DMS 273 (cell line): Measurements from ENCODE around the gene CARD14.
"Not testable (repeated sequence)": the region's sequence is repeated elsewhere in the genome, so short reads cannot be mapped to it uniquely, and the experiment has no call there.

Experiments
- DNase-seq: peaks from one replicate; lab custom pipeline; 2025; ENCODE audit not compliant: unreplicated experiment; lab: John Stamatoyannopoulos, UW

The CARD14 gene

DNA sequence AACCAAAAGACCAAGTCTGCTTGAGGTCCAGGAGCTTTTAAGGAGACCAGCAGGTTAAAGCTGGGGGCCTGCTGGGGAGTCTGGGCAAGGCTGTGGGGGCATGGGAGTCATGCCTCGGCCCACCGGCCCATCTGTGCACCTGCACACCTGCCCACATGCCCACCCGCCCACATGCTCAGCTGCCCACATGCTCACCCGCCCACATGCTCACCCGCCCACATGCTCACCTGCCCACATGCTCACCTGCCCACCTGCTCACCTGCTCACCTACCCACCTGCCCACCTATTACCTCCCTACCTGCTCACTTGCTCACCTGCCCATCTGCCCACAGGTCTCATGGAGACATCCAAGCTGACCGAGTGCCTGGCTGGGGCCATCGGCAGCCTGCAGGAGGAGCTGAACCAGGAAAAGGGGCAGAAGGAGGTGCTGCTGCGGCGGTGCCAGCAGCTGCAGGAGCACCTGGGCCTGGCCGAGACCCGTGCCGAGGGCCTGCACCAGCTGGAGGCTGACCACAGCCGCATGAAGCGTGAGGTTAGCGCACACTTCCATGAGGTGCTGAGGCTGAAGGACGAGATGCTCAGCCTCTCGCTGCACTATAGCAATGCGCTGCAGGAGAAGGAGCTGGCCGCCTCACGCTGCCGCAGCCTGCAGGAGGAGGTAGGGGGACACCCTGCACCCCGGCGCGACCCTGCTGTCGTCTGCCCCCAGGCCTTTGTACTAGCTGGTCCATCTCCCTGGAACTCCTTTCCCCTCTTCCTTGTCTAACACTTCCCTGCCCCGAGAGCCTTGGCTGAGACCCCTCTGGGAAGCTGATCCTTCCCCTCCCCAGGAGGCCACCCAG, 14.0 kb downstream of the CARD14 start:
- DNase-seq: no peak

GRCh38 chr17:80184423-80184714, 14.5 kb downstream of the CARD14 start:
- DNase-seq: no peak

DNA sequence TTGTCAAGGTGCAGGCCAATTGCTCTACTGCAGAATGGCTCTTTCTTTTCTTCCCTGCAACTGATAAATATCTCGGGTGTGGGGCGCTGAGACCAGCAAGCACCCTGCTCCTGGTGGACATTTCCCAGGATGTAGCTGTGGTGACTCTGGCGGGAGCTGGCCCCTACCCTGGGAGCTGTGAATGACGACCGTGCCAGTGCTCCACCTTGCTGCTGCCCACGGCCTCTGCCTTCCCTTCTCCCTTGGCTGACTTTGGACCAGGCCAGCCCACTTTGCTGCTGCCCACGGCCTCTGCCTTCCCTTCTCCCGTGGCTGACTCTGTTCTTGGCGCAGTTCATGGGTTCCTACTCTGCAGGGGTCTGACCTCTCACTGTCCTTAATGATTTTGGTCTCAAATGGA, 16.1 kb downstream of the CARD14 start:
- DNase-seq: no peak

- no peak for DNase-seq
Measured at GRCh38 chr17:80187090-80187489, 17.3 kb downstream of the CARD14 start.

GRCh38 chr17:80187515-80187941, 17.7 kb downstream of the CARD14 start:
- DNase-seq: no peak

GRCh38 chr17:80189611-80190010, 19.8 kb downstream of the CARD14 start:
- DNase-seq: no peak

GRCh38 chr17:80190716-80191115, 20.9 kb downstream of the CARD14 start:
- DNase-seq: no peak

- no peak for DNase-seq
Measured at GRCh38 chr17:80191192-80191591, 21.4 kb downstream of the CARD14 start.

DNA sequence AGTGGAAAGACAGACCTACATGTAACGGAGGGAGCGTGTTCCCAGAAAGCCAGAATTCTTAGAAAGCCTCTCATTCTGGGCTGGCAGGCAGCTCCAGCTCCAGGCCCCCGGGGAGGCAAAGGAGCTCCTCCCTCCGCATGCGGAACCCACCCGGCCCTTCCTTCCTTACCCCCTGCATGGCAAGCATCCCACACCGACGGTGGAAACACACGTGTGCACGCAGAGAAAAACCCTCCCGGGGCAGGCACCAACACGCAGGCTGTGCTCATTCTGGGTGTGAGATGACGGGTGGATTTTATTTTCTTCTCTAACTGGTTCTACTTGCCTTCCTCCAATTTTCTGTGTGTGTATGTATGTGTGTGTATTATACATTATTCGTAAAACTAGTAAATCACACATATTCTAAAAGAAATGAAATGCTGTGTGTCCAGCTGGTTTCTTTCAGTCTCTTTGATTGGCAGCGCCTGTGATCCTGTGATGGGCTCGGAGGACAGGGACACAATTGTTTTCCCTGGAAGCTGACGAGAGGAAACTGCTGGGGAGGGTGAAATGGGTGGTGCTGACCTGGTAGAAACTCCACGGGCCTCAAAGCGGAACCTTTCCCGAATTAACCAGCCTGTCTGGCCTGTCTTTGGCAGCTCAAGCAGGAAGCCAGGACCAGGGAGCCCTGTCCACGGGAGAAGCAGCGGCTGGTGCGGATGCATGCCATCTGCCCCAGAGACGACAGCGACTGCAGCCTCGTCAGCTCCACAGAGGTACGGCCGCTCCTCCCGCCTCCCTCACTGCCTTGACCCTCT, 22.2 kb downstream of the CARD14 start:
- no peak for DNase-seq

GRCh38 chr17:80195141-80195540, 25.3 kb downstream of the CARD14 start:
- no peak for DNase-seq

DNA sequence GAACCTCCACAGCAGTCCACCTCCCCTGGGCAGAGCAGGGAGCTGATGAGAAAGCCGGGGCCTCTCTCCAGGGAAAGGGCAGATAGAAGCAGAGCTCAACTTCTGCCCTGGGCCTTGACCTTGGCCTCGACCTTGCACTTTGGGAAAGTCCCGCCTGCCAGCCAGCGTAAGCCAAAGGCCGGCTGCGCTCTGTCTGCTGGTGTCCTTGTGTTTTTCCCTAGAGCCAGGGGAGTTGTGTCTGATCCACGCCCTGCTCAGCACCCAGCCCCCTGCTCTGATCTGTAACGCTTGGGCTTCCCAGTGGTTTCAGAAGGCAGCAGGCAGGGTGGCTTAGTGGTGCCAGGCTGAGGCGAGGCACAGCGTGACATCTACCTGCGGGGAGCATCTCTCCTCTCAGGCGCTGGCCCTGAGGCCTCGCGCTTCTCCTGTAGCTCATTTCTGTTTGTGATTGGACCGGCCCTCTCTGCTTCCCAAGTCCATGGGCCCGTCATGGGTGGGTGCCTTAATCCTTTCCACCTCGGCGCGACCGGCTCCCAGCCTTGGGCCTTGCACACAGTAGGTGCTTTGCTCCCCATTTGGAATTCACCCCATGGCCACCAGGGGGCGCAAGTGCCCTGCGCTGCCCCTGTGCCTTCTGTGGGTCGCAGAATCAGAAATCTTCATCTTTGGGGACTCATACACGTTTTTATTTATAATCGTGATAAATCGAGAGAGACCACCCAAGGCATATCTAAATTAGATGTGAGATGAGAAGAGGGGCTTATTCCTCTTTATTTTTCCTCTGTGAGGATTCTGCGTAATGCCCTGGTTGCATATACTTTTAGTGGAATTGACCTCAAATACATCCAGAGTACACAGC, 26.1 kb downstream of the CARD14 start:
- peak; percentile 40 for DNase-seq

DNA sequence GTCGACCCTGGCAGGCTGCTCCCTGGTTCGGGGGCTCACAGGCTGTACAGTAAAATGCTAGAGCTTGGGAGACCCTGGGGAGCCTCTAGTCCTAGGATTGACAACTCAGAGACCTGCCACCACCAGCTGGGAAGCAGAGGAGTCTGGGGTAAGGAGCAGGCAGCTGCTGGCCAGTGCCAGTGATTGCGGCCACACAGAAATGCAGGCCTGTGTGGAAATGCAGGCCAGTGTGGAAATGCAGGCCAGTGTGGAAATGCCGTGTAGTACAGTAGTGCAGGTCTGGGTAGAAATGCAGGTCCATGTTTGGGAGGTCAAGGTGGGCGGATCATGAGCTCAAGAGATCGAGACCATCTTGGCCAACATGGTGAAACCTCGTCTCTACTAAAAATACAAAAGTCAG, 26.8 kb downstream of the CARD14 start:
- no peak for DNase-seq

- DNase-seq: peak; percentile 59
Measured at GRCh38 chr17:80198144-80198661, 28.4 kb downstream of the CARD14 start.

DNA sequence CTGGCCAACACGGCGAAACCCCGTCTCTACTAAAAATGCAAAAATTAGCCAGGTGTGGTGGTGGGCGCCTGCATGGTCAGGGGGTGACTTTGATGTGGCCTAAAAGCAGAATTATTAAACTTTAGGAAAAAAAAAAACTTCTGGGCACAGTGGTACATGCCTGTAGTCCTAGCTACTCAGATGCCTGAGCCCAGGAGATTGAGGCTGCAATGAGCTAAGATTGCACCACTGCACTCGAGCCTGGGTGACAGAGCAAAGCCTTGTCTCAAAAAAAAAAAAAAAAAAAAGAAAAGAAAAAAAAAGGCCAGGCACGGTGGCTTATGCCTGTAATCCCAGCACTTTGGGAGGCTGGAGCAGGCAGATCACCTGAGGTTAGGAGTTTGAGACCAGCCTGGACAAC, 29.5 kb downstream of the CARD14 start:
- DNase-seq: not testable (repeated sequence)

- no peak for DNase-seq
Measured at GRCh38 chr17:80201446-80201845, 31.6 kb downstream of the CARD14 start.

GRCh38 chr17:80202197-80202596, 32.4 kb downstream of the CARD14 start:
- DNase-seq: no peak

DNA sequence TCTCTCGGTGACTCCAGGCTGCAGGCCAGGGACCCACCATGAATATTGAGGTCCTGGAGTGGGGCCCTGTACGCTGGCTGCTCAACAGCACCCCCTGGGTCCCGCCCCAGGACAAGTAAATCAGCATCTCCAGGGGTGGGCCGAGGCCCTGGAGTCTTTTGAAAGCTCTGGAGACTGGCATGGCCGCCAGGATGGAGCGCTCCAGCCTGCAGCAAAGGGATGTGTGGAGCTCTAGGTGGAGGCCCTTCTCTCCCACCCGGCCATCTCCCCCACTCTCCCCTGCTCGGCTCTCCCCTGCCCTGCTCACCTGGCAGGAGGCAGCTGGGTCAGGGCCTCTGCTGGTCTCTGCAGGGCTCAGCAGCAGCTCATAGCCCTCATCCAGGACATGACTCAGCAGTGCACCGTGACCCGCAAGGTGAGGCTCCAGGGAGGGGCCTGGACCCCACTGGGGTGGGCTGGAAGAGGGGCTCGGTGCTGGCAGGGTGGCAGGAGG, 33.7 kb downstream of the CARD14 start:
- no peak for DNase-seq

GRCh38 chr17:80204626-80205468, 35.0 kb downstream of the CARD14 start:
- DNase-seq: no peak

DNA sequence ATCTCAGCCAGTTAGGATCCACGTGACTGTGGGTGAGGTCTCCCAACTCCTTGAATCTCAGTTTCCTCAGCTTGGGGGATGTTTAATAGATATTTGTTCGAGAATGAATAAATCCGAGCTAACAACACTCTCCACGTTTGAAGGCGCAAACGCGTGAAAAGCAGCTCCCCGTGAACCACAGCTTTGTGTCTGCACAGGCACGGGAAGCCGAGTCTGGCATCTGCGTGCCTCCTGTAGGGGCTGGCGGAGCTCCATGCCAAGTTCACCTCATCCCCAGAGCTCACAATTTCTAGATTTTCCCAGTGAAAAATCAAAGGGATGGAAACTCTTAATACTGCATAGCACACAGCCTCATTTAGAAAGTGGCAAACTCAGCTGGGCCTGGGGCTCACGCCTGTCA, 36.0 kb downstream of the CARD14 start:
- no peak for DNase-seq

GRCh38 chr17:80208050-80208449, 38.2 kb downstream of the CARD14 start:
- no peak for DNase-seq
